Measurements from ENCODE around the gene TMED7.

TMED7 gene

GRCh38 chr5:115627295-115627865, 1.5 kb upstream of the TMED7 start:
- DNase-seq (ENCODE audit: low read depth) = no peak

DNA sequence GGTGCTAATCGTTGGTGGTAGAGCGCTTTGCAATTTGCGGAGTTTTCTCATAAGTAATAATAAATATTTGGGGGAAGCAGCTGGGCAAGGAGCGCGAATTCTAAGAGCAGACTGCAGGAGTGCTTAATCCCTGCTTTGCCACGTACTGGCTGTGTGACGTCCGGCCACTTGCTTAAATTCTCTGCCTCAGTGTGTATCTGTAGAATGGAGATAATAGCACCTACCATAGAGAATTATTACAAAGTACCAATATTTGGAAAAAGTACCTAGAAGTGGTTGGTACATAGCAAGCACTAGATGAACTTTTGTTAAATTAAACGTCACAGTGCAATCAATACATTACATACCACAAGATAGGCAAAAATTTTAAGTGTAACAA, 598 bp upstream of the TMED7 start:
- DNase-seq (ENCODE audit: low read depth) = peak; percentile 14

GRCh38 chr5:115624994-115625393, 842 bp downstream of the TMED7 start:
- no peak for DNase-seq (ENCODE audit: low read depth)

DNA sequence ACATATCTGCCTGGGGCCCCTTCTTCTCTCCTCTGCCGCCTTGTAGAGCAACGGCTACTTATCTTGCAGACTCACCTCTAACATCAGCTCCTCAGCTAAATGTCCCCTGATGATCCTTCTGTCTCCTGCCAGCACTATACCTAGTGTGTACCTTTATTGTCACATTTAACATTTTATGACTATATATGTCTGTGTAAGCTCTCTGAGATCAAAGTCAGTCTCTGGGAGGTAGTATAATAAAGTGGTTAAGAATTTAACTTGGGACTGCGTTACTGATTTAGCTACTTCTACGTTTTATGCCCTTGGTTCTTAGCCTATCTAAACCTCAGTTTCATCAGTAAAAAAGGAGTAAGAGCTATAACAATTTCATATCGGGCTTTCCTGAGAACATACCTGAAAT, 2.2 kb downstream of the TMED7 start:
- no peak for DNase-seq (ENCODE audit: low read depth)

DNA sequence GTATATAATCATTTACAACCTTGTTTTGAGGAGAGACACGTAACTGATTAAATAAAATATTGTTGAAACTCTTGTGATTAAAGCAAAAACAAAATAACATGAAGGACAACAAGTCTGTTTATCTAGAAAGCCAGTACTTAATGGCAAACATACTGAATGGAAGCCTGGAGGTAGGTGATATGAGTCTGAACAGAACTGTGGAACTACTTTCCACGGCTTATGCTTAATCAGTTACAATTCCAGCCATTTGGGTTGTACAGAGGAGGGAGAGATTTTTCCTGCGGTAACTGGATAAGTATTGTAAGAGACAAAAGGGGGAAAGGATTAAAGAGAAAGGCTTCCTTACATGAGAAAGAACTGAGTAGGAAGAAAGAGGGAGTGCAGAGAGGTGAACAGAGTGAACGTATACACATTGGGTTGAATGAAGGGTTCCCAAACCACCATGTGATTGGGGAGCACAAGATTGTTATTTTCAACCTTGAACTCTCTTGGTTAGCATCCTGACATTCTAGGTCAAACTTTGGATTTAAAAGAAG, 4.4 kb downstream of the TMED7 start:
- DNase-seq (ENCODE audit: low read depth) = no peak

- no peak for DNase-seq (ENCODE audit: low read depth)
These were observed 8.9 kb downstream of the TMED7 start for GRCh38 chr5:115616892-115617291.

GRCh38 chr5:115616472-115616871, 9.4 kb downstream of the TMED7 start:
- no peak for DNase-seq (ENCODE audit: low read depth)

DNA sequence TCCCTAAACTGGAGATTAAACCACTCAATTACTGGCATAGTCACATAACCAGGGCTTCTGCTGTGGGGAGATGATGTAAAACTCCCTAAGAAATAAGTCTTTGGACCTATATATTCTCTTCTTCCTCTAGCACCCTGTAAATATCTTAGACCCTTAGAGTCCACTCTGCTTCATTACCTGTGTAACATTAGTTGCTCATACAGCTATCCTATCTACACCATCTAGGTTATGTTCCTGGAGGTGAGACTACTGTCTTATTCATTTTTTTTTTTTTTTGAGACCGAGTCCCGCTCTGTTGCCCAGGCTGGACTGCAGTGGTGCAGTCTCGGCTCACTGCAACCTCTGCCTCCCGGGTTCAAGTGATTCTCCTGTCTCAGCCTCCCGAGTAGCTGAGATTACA, 14.0 kb downstream of the TMED7 start:
- no peak for DNase-seq (ENCODE audit: low read depth)

- DNase-seq (ENCODE audit: low read depth) = no peak
These were observed 17.9 kb downstream of the TMED7 start for GRCh38 chr5:115607935-115608334.

- DNase-seq (ENCODE audit: low read depth) = no peak
These were observed 20.4 kb downstream of the TMED7 start for GRCh38 chr5:115605436-115605835.

DNA sequence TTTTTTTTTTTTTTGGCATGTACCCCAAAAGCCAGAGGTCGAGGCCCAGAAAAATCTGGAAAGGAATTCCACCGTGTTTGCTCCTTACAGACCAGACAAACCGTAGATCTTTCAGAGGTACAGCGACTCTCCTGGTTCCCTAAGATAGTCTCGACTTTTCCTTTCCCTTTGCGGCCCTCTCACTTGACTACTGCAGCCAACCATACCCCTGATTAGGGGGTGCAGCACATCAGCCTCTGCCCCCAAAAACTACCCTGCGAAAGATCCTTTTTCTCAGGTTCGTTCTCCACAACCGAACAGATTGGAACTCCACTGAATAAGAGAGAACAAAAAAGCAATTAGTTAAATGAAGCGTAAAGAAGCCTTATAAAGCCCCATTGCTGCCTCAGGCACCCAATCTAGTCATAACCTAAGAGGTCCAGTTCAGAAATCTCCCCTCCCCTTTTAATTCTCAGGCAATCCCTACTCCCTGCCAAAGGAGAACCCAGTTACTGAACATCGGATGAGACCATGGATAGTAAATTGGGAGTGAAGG, 23.2 kb downstream of the TMED7 start:
- no peak for DNase-seq (ENCODE audit: low read depth)

GRCh38 chr5:115601701-115602590, 23.9 kb downstream of the TMED7 start, which contains the start of gene TICAM2:
TICAM2 (minus strand) TSS chr5:115602479; CDS start chr5:115581256, 21,223 bp downstream.
- no peak for DNase-seq (ENCODE audit: low read depth)

GRCh38 chr5:115600766-115601165, 25.1 kb downstream of the TMED7 start:
- DNase-seq (ENCODE audit: low read depth) = no peak

DNA sequence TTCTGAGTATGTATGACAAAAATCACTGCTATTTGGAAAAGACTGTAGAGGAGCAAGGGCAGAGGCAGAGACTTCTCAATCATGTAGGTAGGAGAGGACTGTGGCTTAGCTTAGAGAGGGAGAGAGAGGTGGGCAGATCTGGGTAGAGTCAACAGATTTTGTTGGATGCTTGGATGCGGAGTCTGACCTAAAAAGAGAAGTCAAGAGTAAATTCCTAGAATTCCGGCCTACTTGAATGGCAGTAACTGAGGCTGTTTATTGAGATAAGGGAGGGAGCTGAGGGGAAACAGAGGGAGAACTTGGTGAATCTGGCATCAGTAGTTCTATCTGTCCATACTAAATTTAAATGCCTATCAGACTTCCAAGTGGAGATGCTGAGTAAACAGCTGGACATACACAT, 25.9 kb downstream of the TMED7 start:
- no peak for DNase-seq (ENCODE audit: low read depth)

DNA sequence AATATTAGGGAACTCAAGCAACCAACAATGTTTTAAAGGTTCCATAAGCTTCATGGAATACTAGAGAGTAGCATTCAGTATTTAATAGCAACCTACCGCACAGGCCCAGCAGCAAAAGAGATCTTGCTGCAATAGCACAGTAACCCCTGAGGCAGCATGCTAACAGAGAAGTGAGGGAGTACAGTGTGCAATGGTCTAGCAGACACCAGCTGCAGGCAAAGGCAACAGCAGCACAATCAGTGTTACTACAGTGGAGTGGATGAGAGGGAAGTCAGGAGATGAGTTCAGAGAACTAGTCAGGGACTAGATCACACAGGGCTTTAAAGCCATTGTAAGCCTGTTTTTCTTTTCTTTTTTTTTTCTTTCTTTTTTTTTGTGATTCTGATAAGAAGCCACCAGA, 26.3 kb downstream of the TMED7 start:
- peak; percentile 47 for DNase-seq (ENCODE audit: low read depth)

DNA sequence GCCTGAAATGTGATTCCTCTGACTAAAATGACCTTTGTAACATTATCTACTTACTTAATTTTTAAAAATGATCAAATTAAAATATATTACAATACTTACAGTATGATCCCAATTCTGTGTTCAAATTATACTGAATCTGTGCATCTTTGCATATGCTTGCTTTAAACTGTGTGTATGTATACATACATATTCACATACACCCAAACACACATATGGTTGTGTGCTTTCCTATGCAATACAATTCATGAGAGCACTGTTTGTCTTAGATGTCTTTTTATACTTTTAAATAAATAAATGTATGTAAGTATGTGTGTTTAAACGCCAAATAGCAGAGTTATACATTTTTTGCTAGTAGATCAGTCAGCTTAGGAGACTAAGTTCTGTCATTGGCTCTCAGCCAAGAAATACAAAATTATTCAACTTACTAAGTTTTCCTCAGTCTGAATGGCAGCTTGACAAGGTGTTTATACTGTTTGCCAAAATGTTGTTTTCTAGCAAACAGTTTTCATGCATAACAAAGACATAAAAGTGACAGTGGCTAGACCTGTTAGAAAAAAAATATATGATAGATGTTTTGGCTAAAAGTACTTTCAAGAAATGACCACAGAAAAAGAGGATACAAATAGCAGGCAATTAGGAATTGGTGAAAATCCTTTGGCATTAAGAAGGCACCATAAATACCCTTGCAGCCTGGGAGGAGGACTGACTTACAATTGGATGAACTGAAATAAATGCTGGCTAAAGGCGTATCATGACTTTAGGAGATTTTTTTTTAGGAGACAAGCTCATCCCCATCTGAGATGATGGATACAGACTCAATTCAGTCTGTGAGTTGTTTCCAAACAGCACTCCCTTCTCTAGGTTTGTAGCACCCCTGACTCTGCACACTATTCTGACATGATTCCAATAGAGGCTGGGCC, 31.4 kb downstream of the TMED7 start:
- DNase-seq (ENCODE audit: low read depth) = no peak

- no peak for DNase-seq (ENCODE audit: low read depth)
These were observed 36.8 kb downstream of the TMED7 start for GRCh38 chr5:115589043-115589442.

DNA sequence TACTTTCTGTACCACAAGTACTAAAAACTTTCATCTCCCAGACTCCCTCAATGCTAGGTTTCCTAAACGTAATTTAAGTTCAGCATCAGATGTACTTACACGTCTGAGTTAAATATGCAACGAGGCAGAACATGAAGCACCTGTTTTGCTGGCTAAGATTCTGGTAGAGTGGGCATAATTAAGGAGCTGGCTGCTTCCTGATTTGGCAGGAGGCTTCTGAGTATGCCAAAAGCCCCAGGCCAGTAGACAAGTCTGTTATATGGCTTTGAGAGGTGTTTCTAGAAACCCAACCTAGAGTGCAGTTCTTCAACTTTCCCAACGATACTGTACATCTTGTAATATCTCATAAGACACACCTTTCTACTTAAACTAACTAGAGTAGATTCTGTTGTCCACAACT, 37.2 kb downstream of the TMED7 start:
- DNase-seq (ENCODE audit: low read depth) = no peak

GRCh38 chr5:115586525-115587146, 39.2 kb downstream of the TMED7 start:
- DNase-seq (ENCODE audit: low read depth) = no peak

GRCh38 chr5:115585265-115585664, 40.6 kb downstream of the TMED7 start:
- no peak for DNase-seq (ENCODE audit: low read depth)

DNA sequence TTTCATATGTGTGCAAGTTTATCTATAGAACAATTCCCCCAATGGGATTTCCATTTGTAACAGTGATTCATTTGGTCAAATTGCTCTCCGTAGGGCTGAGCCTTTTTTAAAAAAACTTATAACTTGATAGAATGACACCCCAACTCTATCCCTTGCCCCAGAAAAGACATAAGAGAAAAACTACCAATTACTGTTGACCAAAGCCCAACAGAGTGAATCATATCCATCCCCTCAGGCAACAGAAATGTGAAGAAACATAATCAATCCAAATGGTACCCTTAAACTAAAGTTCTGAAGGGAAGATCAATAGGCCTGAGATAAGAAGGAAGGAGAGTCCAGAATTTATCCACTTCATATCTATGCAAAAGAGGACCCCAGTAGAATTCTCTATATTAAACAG, 41.3 kb downstream of the TMED7 start:
- DNase-seq (ENCODE audit: low read depth) = no peak

- DNase-seq (ENCODE audit: low read depth) = no peak
These were observed 42.4 kb downstream of the TMED7 start for GRCh38 chr5:115583474-115583873.
